Vagina (tissue), 2 donors: Measurements from ENCODE around the gene TRIM37. TPM values are rescaled to one million over a fixed set of nuclear protein-coding genes. Genes with fewer than 3 reads are reported as not detected.

Experiments
- DNase-seq, 2 donors: peaks; one replicate each; pipeline ENCODE4 v3.0.0-alpha.2; 2017; ENCODE audit errors: extremely low spot score in 2 of 2
- H3K27ac ChIP-seq: fragments of 200-600 bp; sonication (generic); one replicate; pipeline ENCODE4 v1.5.1; 2019
- H3K27me3 ChIP-seq: fragments of 200-600 bp; sonication (generic); one replicate; pipeline ENCODE4 v1.5.1; 2019
- H3K36me3 ChIP-seq, 2 donors: fragments of 200-600 bp; sonication (generic); one replicate each; pipeline ENCODE4 v1.5.1; 2017 to 2019
- H3K4me1 ChIP-seq: fragments of 200-600 bp; sonication (generic); one replicate; pipeline ENCODE4 v1.5.1; 2019
- H3K4me3 ChIP-seq, 2 donors: fragments of 200-600 bp; sonication (generic); 1 replicate in 1 of 2; 2 replicates in 1 of 2; pipeline ENCODE4 v1.5.1; 2016 to 2019
- H3K9me3 ChIP-seq: fragments of 200-600 bp; sonication (generic); one replicate; pipeline ENCODE4 v1.5.1; 2019
- CTCF ChIP-seq, 3 experiments: fragments of 450-650 bp in 2 of 3; fragments of 200-600 bp in 1 of 3; sonication (generic) in 1 of 3; IDR thresholded peaks; one replicate each; pipeline ENCODE4 v1.5.1; 2017 to 2019; ENCODE audit warnings: antibody characterized with exemption in 3 of 3, mild to moderate bottlenecking in 2 of 3, moderate library complexity in 2 of 3
- POLR2A ChIP-seq, 2 donors: fragments of 450-650 bp; IDR thresholded peaks; one replicate each; pipeline ENCODE4 v1.6.1; 2017; ENCODE audit warnings: antibody characterized with exemption in 2 of 2, mild to moderate bottlenecking in 2 of 2, moderate library complexity in 2 of 2
- POLR2AphosphoS5 ChIP-seq, 2 donors: sonication (generic); formaldehyde crosslinking; IDR thresholded peaks; one replicate each; pipeline ENCODE4 v1.9.0; 2017; ENCODE audit warnings: antibody characterized with exemption in 2 of 2, mild to moderate bottlenecking in 2 of 2, low read depth in 1 of 2; ENCODE audit not compliant: insufficient read depth in 1 of 2
- intact Hi-C: fragments of 100-400 bp; cut with DNase I; formaldehyde crosslinking; loops from one replicate; pipeline ENCODE4 v1.15.1; 2023
- total RNA-seq: library from RNA; depleted of rRNA; stranded (reverse); fragments of >200 nt; gene quantifications from one replicate; pipeline ENCODE4 v1.2.3, GENCODE V29; 2016

Gene TRIM37
- total RNA-seq, 1 donor from 2014 or later: 20.4 TPM

GRCh38 chr17:59002848-59003247 is 103.8 kb downstream of the TRIM37 start:
- Histone ChIP-seq H3K4me1 (no peaks in the 10 kb centered on the region), H3K36me3 (peaks cover 0 to 19% of the 10 kb centered on the region in 2 donors), H3K9me3 (no peaks in the 10 kb centered on the region), H3K27me3 (no peaks in the 10 kb centered on the region), H3K27ac (no peak overlapping the region), H3K4me3 (no peak overlapping the region)
- intact Hi-C loops: loop anchor here (10.0 kb wide), 1 partner anchor 288 kb away; no protein-coding TSS in a partner anchor
- no peak for DNase-seq
- no peak for TF ChIP-seq CTCF (IDR thresholded peaks at IDR 0.05)
- TF ChIP-seq POLR2AphosphoS5 (IDR thresholded peaks at IDR 0.05; ENCODE audit: insufficient read depth in 1 of 2, low read depth in 1 of 2): no peak
- no peak for TF ChIP-seq POLR2A (IDR thresholded peaks at IDR 0.05)

GRCh38 chr17:59002126-59002525 is 104.6 kb downstream of the TRIM37 start:
- intact Hi-C loops: loop anchor here (10.0 kb wide), 1 partner anchor 287 kb away; no protein-coding TSS in a partner anchor
- TF ChIP-seq POLR2AphosphoS5 (IDR thresholded peaks at IDR 0.05; ENCODE audit: insufficient read depth in 1 of 2, low read depth in 1 of 2) (no peak), POLR2A (IDR thresholded peaks at IDR 0.05) (no peak), CTCF (IDR thresholded peaks at IDR 0.05) (no peak)
- no peak for DNase-seq
- Histone ChIP-seq H3K36me3 (peaks cover 0 to 26% of the 10 kb centered on the region in 2 donors), H3K9me3 (no peaks in the 10 kb centered on the region), H3K4me1 (no peaks in the 10 kb centered on the region), H3K27ac (no peak overlapping the region), H3K4me3 (no peak overlapping the region), H3K27me3 (no peaks in the 10 kb centered on the region)

- intact Hi-C loops: loop anchor here (10.0 kb wide), 1 partner anchor 286 kb away; no protein-coding TSS in a partner anchor
These were observed 105.4 kb downstream of the TRIM37 start for GRCh38 chr17:59001158-59001814.

GRCh38 chr17:59000022-59000421 is 106.7 kb downstream of the TRIM37 start:
- H3K27me3 ChIP-seq: no peaks in the 10 kb centered on the region
- H3K27ac ChIP-seq: no peak overlapping the region
- H3K4me1 ChIP-seq: no peaks in the 10 kb centered on the region
- H3K36me3 ChIP-seq: peaks cover 0 to 30% of the 10 kb centered on the region in 2 donors
- no peak for DNase-seq
- TF ChIP-seq POLR2A (IDR thresholded peaks at IDR 0.05): no peak
- no peak for TF ChIP-seq CTCF (IDR thresholded peaks at IDR 0.05)
- no peak for TF ChIP-seq POLR2AphosphoS5 (IDR thresholded peaks at IDR 0.05; ENCODE audit: insufficient read depth in 1 of 2, low read depth in 1 of 2)
- intact Hi-C loops: loop anchor here (10.0 kb wide), 1 partner anchor 285 kb away; no protein-coding TSS in a partner anchor
- no peak overlapping the region for H3K4me3 ChIP-seq
- H3K9me3 ChIP-seq: no peaks in the 10 kb centered on the region

More at GRCh38 chr17:59001158-59001814, 105.4 kb downstream of the TRIM37 start:
- no peak for TF ChIP-seq POLR2AphosphoS5 (IDR thresholded peaks at IDR 0.05; ENCODE audit: insufficient read depth in 1 of 2, low read depth in 1 of 2)
- no peak for TF ChIP-seq POLR2A (IDR thresholded peaks at IDR 0.05)
- no peak for TF ChIP-seq CTCF (IDR thresholded peaks at IDR 0.05)
- H3K4me1 ChIP-seq: no peaks in the 10 kb centered on the region
- no peak overlapping the region for H3K4me3 ChIP-seq
- no peaks in the 10 kb centered on the region for H3K27me3 ChIP-seq
- H3K36me3 ChIP-seq: peaks cover 0 to 30% of the 10 kb centered on the region in 2 donors
- no peaks in the 10 kb centered on the region for H3K9me3 ChIP-seq
- DNase-seq: no peak
- no peak overlapping the region for H3K27ac ChIP-seq

- Histone ChIP-seq H3K36me3 (peaks cover 0 to 30% of the 10 kb centered on the region in 2 donors), H3K4me1 (no peaks in the 10 kb centered on the region), H3K27ac (no peak overlapping the region), H3K4me3 (no peak overlapping the region), H3K27me3 (no peaks in the 10 kb centered on the region), H3K9me3 (no peaks in the 10 kb centered on the region)
- TF ChIP-seq CTCF (IDR thresholded peaks at IDR 0.05) (no peak), POLR2A (IDR thresholded peaks at IDR 0.05) (no peak), POLR2AphosphoS5 (IDR thresholded peaks at IDR 0.05; ENCODE audit: insufficient read depth in 1 of 2, low read depth in 1 of 2) (no peak)
- intact Hi-C loops: no loop called here
- no peak for DNase-seq
These were observed 107.2 kb downstream of the TRIM37 start for GRCh38 chr17:58999500-58999899.
